22Rv1 (cell line): ENCODE results near the gene NR2F1-AS1.

ENCODE experiments used
- CTCF ChIP-seq: fragments of 450-650 bp; IDR thresholded peaks from 2 replicates; pipeline ENCODE4 v1.5.1; 2017; ENCODE audit warnings: mild to moderate bottlenecking
- ZFX ChIP-seq: fragments of 450-650 bp; IDR thresholded peaks from 2 replicates; pipeline ENCODE4 v1.6.1; 2017; ENCODE audit warnings: antibody characterized with exemption, borderline replicate concordance

- TF ChIP-seq CTCF (no peak), ZFX (no peak)
Observed at GRCh38 chr5:93589829-93590215, 8.8 kb upstream of the NR2F1-AS1 start.
